Activated CD8-positive, alpha-beta memory T cell treated with anti-CD3 and anti-CD28 coated beads for 24 hours (primary cell): ENCODE measurements around the gene ASIC2.

ENCODE experiments used
- DNase-seq: peaks from one replicate; pipeline ENCODE4 v3.0.0-alpha.2; 2020

ASIC2 gene

GRCh38 chr17:33112763-33113162 lies 180.3 kb downstream of the ASIC2 start:
- DNase-seq: no peak

- DNase-seq: no peak
Measured at GRCh38 chr17:33109336-33110072, 183.6 kb downstream of the ASIC2 start.

- no peak for DNase-seq
Measured at GRCh38 chr17:33106525-33107165, 186.4 kb downstream of the ASIC2 start.

GRCh38 chr17:33105911-33106310 lies 187.2 kb downstream of the ASIC2 start:
- DNase-seq: no peak

- no peak for DNase-seq
Measured at GRCh38 chr17:33099906-33100305, 193.2 kb downstream of the ASIC2 start.

GRCh38 chr17:33099252-33099651 lies 193.8 kb downstream of the ASIC2 start:
- no peak for DNase-seq

GRCh38 chr17:33097411-33097810 lies 195.7 kb downstream of the ASIC2 start:
- DNase-seq: no peak

GRCh38 chr17:33096161-33096560 lies 196.9 kb downstream of the ASIC2 start:
- no peak for DNase-seq

- DNase-seq: no peak
Measured at GRCh38 chr17:33091271-33091670, 201.8 kb downstream of the ASIC2 start.

GRCh38 chr17:33090806-33091205 lies 202.3 kb downstream of the ASIC2 start:
- no peak for DNase-seq

GRCh38 chr17:33086878-33087277 lies 206.2 kb downstream of the ASIC2 start:
- DNase-seq: no peak

GRCh38 chr17:33086041-33086440 lies 207.1 kb downstream of the ASIC2 start:
- no peak for DNase-seq

- DNase-seq: no peak
Measured at GRCh38 chr17:33085256-33085655, 207.8 kb downstream of the ASIC2 start.

GRCh38 chr17:33084755-33085154 lies 208.3 kb downstream of the ASIC2 start:
- no peak for DNase-seq

- DNase-seq: no peak
Measured at GRCh38 chr17:33082529-33083173, 210.4 kb downstream of the ASIC2 start.

- DNase-seq: no peak
Measured at GRCh38 chr17:33080091-33080490, 213.0 kb downstream of the ASIC2 start.

GRCh38 chr17:33079201-33079600 lies 213.9 kb downstream of the ASIC2 start:
- no peak for DNase-seq

GRCh38 chr17:33076979-33077378 lies 216.1 kb downstream of the ASIC2 start:
- DNase-seq: no peak

- DNase-seq: no peak
Measured at GRCh38 chr17:33073416-33073815, 219.7 kb downstream of the ASIC2 start.

GRCh38 chr17:33072421-33073161 lies 220.5 kb downstream of the ASIC2 start:
- no peak for DNase-seq

- no peak for DNase-seq
Measured at GRCh38 chr17:33071656-33072055, 221.4 kb downstream of the ASIC2 start.

- no peak for DNase-seq
Measured at GRCh38 chr17:33057564-33057963, 235.5 kb downstream of the ASIC2 start.

GRCh38 chr17:33056399-33057146 lies 236.5 kb downstream of the ASIC2 start:
- no peak for DNase-seq
